ENCODE results near the gene AKAP6.

Gene AKAP6, protein sequence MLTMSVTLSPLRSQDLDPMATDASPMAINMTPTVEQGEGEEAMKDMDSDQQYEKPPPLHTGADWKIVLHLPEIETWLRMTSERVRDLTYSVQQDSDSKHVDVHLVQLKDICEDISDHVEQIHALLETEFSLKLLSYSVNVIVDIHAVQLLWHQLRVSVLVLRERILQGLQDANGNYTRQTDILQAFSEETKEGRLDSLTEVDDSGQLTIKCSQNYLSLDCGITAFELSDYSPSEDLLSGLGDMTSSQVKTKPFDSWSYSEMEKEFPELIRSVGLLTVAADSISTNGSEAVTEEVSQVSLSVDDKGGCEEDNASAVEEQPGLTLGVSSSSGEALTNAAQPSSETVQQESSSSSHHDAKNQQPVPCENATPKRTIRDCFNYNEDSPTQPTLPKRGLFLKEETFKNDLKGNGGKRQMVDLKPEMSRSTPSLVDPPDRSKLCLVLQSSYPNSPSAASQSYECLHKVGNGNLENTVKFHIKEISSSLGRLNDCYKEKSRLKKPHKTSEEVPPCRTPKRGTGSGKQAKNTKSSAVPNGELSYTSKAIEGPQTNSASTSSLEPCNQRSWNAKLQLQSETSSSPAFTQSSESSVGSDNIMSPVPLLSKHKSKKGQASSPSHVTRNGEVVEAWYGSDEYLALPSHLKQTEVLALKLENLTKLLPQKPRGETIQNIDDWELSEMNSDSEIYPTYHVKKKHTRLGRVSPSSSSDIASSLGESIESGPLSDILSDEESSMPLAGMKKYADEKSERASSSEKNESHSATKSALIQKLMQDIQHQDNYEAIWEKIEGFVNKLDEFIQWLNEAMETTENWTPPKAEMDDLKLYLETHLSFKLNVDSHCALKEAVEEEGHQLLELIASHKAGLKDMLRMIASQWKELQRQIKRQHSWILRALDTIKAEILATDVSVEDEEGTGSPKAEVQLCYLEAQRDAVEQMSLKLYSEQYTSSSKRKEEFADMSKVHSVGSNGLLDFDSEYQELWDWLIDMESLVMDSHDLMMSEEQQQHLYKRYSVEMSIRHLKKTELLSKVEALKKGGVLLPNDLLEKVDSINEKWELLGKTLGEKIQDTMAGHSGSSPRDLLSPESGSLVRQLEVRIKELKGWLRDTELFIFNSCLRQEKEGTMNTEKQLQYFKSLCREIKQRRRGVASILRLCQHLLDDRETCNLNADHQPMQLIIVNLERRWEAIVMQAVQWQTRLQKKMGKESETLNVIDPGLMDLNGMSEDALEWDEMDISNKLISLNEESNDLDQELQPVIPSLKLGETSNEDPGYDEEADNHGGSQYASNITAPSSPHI (N-terminal part only)

DNA sequence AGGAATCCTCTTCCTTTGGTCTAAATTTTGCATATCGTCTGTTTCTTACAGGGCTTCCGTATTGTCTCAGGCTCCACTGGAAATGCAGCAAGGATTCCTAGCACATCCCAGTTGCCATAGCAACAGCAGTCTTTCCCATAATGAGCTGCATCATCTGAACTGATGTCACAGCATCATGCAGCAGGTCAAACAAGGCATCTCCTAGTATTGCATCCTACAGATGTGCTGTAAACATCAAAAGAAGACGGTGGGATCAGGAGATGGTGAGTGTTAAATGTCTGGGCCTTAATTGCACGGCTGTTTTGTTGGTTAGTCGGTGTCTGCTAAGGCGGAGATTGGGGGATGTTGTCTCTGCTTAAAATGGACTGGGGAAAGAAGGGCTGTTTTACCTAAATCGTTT is at the start of gene AKAP6:
Gene AKAP6, plus strand, starts transcription at position 153 of the 400 bp plus-strand sequence. CDS start 104,196 bp downstream, outside the sequence.
- DNase-seq, result peak; percentile 5

DNA sequence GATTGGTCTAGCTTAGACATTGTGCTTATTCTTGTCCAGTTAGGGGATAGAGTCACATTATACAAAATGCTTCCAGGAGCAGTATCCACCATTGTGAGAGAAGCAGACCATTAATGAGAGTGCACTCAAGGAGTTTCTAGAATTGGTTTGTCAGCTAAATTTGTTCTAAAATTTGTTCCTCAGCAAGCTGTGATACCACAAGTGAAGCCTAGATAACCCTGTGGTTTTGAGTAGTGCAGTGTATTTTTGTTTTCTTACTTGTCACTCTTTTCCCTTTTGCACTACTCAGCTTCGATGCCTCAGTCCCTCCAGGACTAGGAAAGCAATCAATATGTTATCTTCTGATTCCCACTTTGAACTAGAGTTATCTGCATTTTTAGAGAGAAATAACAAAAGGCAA is 42.5 kb upstream of the AKAP6 start:
- DNase-seq, result no peak

GRCh38 chr14:32296366-32296765 is 32.7 kb upstream of the AKAP6 start:
- DNase-seq, result no peak

DNA sequence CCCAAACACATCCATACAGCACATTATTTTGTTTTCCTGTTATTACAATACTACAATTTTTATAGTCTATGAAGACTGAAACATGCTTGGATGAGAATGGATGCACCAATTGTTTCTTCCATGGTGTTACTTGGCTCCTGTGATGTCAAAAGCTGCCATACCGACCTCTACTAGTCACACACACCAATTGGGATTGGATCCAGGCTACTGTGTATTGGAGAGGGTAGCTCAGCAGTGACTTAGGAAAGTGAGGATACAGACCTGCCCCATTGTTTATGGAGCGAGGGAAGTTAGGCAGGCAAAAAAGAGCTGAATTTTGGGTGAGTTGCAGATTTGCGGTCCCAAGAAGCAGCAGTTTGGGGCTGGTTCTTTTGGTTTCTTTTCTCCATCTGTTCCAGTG is 30.8 kb upstream of the AKAP6 start:
- DNase-seq, result no peak

DNA sequence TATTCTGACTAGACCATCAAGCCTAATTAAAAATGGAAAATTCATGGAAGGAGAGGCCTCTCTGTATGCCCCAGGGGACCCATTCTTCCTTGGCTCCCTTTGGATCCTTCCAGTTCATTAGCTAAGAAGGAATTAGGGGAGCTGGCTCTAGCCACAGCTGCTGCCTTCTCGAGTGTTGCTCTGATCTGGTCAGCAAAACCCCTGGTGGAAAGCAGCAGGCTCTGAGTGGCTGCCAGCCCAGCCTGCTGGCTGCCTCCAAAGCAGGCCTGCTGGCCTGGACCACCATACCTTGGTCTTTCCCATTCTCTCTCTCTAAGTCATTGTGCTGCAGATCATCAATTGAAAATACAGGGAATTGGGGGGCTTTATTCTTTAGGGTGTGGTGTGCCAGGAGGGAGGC is 29.0 kb upstream of the AKAP6 start:
- peak; percentile 80 for DNase-seq

- DNase-seq, result no peak
Observed at GRCh38 chr14:32303865-32304264, 25.2 kb upstream of the AKAP6 start.

GRCh38 chr14:32304296-32304695 is 24.8 kb upstream of the AKAP6 start:
- peak; percentile 70 for DNase-seq

DNA sequence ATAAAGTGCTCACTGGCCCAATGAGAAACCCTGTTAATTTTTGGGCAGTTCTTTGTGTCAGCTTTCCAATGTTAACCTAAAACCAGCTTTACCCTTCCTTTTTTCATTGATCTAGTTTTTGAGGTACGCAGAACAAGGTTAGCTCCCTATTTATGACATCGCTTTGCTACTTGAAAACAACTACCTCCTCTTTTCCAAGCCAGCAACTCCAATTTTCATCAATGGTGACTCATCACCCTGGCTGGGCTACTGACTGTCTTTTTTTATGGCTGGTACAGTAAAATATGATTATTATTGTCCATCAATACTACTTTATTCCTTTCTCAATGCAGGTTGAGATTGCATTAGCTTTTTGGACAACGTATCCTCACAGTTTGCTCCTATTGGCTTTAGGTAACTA is 22.5 kb upstream of the AKAP6 start:
- DNase-seq, result no peak

GRCh38 chr14:32307881-32308582 is 21.1 kb upstream of the AKAP6 start:
- no peak for DNase-seq

DNA sequence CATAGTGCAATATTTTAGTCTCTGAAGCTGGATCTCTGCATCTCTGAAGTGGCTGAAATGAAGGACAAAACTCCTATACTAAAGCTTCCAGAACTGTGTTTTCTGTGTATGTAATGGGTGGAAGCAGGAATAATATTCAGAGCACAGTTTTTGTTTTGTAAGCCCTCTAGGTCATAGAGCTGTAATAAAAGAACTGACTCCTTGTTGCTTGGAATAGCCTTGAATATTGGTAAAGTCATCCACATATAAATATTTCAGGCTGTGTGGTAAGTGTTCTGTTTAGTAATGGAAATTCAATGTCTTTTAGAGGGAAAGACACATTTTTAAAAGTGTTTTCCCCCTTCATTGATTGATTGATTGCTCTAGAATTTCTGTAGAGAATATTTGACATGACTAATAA is 18.2 kb upstream of the AKAP6 start:
- no peak for DNase-seq

- no peak for DNase-seq
Observed at GRCh38 chr14:32311294-32312009, 17.6 kb upstream of the AKAP6 start.

DNA sequence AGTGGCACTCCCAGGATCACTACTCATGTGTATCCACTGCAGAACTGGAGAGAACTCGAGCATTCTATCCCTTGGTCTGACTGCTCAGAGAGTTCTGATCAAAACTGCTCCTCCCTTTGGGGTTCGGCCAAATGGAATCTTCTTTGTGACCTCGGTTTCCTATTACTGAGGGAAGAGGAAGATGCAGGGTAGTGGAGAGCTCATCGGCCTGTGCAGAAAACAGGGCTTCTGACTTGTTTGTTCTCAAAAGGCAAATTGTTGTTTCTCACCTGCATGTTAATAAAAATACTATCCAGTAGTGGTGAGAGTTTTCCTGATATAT is 17.1 kb upstream of the AKAP6 start:
- DNase-seq, result no peak

DNA sequence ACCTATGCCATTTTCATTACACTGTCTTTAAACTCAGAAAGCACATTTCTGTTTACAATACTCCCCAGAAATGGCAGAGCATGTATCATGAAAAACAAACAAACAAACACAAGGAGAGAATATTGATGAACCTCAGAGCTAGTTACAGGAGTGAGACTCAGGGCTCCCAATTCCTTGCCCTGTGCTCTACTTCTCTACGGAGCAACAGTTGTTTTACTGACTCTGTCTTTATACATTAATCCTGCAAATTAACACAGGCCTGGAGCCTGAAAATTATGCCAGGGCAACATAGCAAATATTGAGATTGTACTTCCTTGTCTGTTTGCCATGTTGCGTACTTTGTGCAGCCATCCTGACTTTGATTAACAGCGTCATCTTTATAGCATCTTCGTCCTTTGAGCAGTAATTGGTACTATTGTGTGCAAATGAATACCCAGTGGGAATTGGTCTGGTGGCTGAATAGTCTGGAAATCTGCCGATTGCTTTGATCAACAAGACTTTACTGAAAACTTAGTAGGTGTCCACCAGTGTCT is 15.2 kb upstream of the AKAP6 start:
- no peak for DNase-seq

GRCh38 chr14:32318087-32318795 is 10.9 kb upstream of the AKAP6 start:
- no peak for DNase-seq

- DNase-seq, result no peak
Observed at GRCh38 chr14:32319368-32320049, 9.6 kb upstream of the AKAP6 start.

GRCh38 chr14:32324601-32325000 is 4.5 kb upstream of the AKAP6 start:
- no peak for DNase-seq

GRCh38 chr14:32327255-32327961 is 1.7 kb upstream of the AKAP6 start:
- DNase-seq, result no peak

- DNase-seq, result no peak
Observed at GRCh38 chr14:32329690-32330285, 690 bp downstream of the AKAP6 start.

All from NCI-H82 (cell line).